Ureter (tissue), 1 donor: ENCODE measurements around the gene SHANK2. TPM values are rescaled to one million over a fixed set of nuclear protein-coding genes. Genes with fewer than 3 reads are reported as not detected.
A peak's percentile ranks its signal among the peaks of the same experiment; 100 is the strongest.

ENCODE experiments used
- DNase-seq: peaks from one replicate; pipeline ENCODE4 v3.0.0-alpha.2; 2020; ENCODE audit warnings: low spot score
- total RNA-seq: library from RNA; stranded (reverse); gene quantifications from one replicate; pipeline ENCODE4 v1.2.4, GENCODE V29; 2023
- donor health status: DM: yes; HTN: yes; CAD: no.

The SHANK2 gene
- total RNA-seq, result 77.1 TPM

GRCh38 chr11:71252269-71252769 is at the start of gene SHANK2:
TSS of gene SHANK2 (minus strand) at chr11:71252577. CDS start at chr11:71147326, 105,251 bp downstream.
- no peak for DNase-seq

- DNase-seq, result peak; percentile 30
These were observed 49.6 kb upstream of the SHANK2 start for GRCh38 chr11:71301858-71302533.

GRCh38 chr11:71301046-71301857 is 48.9 kb upstream of the SHANK2 start:
- DNase-seq, result peak; percentile 22

- peak; percentile 9 for DNase-seq
These were observed 47.8 kb upstream of the SHANK2 start for GRCh38 chr11:71300187-71300586.

GRCh38 chr11:71298761-71299181 is 46.4 kb upstream of the SHANK2 start:
- DNase-seq, result peak; percentile 33

- DNase-seq, result peak; percentile 30
These were observed 45.7 kb upstream of the SHANK2 start for GRCh38 chr11:71298016-71298550.

GRCh38 chr11:71294846-71295600 is 42.6 kb upstream of the SHANK2 start:
- peak; percentile 15 for DNase-seq

GRCh38 chr11:71293961-71294782 is 41.8 kb upstream of the SHANK2 start:
- peak; percentile 23 for DNase-seq

- peak; percentile 67 for DNase-seq
These were observed 34.6 kb upstream of the SHANK2 start for GRCh38 chr11:71286701-71287643.

- DNase-seq, result no peak
These were observed 32.7 kb upstream of the SHANK2 start for GRCh38 chr11:71285111-71285510.

GRCh38 chr11:71284525-71285092 is 32.2 kb upstream of the SHANK2 start:
- DNase-seq, result no peak

GRCh38 chr11:71283971-71284441 is 31.6 kb upstream of the SHANK2 start:
- DNase-seq, result peak; percentile 88

- peak; percentile 32 for DNase-seq
These were observed 30.4 kb upstream of the SHANK2 start for GRCh38 chr11:71282581-71283351.

GRCh38 chr11:71281831-71282230 is 29.5 kb upstream of the SHANK2 start:
- no peak for DNase-seq

- no peak for DNase-seq
These were observed 28.8 kb upstream of the SHANK2 start for GRCh38 chr11:71281204-71281603.

- no peak for DNase-seq
These were observed 27.7 kb upstream of the SHANK2 start for GRCh38 chr11:71279916-71280645.

GRCh38 chr11:71272161-71272560 is 19.8 kb upstream of the SHANK2 start:
- DNase-seq, result peak; percentile 9
